8988T (cell line): ENCODE measurements around the gene ZNF277.

Experiments
- DNase-seq: peaks from one replicate; pipeline ENCODE4 v3.0.0; 2011

ZNF277 gene

GRCh38 chr7:112257073-112257472 is 50.6 kb downstream of the ZNF277 start:
- DNase-seq, result no peak

GRCh38 chr7:112260911-112261310 is 54.4 kb downstream of the ZNF277 start:
- DNase-seq, result no peak

- DNase-seq, result no peak
Measured at GRCh38 chr7:112262036-112262435, 55.5 kb downstream of the ZNF277 start.

GRCh38 chr7:112262855-112263487 is 56.5 kb downstream of the ZNF277 start:
- no peak for DNase-seq

GRCh38 chr7:112263519-112263918 is 57.0 kb downstream of the ZNF277 start:
- no peak for DNase-seq

GRCh38 chr7:112266141-112266540 is 59.6 kb downstream of the ZNF277 start:
- DNase-seq, result no peak

GRCh38 chr7:112266595-112267270 is 60.2 kb downstream of the ZNF277 start:
- no peak for DNase-seq

- no peak for DNase-seq
Measured at GRCh38 chr7:112267944-112268691, 61.6 kb downstream of the ZNF277 start.

GRCh38 chr7:112271162-112271561 is 64.7 kb downstream of the ZNF277 start:
- no peak for DNase-seq

- no peak for DNase-seq
Measured at GRCh38 chr7:112272921-112273561, 66.5 kb downstream of the ZNF277 start.

- no peak for DNase-seq
Measured at GRCh38 chr7:112279042-112279441, 72.5 kb downstream of the ZNF277 start.

GRCh38 chr7:112280267-112280666 is 73.8 kb downstream of the ZNF277 start:
- no peak for DNase-seq

- DNase-seq, result no peak
Measured at GRCh38 chr7:112282476-112283188, 76.1 kb downstream of the ZNF277 start.

- no peak for DNase-seq
Measured at GRCh38 chr7:112283382-112283910, 77.0 kb downstream of the ZNF277 start.

- DNase-seq, result no peak
Measured at GRCh38 chr7:112286250-112287086, 80.0 kb downstream of the ZNF277 start.

- DNase-seq, result no peak
Measured at GRCh38 chr7:112288301-112288700, 81.8 kb downstream of the ZNF277 start.

- DNase-seq, result no peak
Measured at GRCh38 chr7:112290065-112290464, 83.6 kb downstream of the ZNF277 start.

- DNase-seq, result no peak
Measured at GRCh38 chr7:112292162-112292561, 85.7 kb downstream of the ZNF277 start.

GRCh38 chr7:112293416-112293815 is 86.9 kb downstream of the ZNF277 start:
- DNase-seq, result no peak

GRCh38 chr7:112296432-112296831 is 89.9 kb downstream of the ZNF277 start:
- no peak for DNase-seq

- no peak for DNase-seq
Measured at GRCh38 chr7:112297681-112298080, 91.2 kb downstream of the ZNF277 start.
